HepG2 (cell line): ENCODE results near the gene PURB. TPM values are rescaled to one million over a fixed set of nuclear protein-coding genes. Genes with fewer than 3 reads are reported as not detected.
A peak's percentile ranks its signal among the peaks of the same experiment; 100 is the strongest.

Experiments used
- BCL3 ChIP-seq: sonication (generic); formaldehyde crosslinking; IDR thresholded peaks from 2 replicates; pipeline ENCODE4 v1.5.1; 2020; ENCODE audit warnings: mild to moderate bottlenecking, missing genetic modification reagents, moderate library complexity
- FOXK1 ChIP-seq: sonication (generic); formaldehyde crosslinking; IDR thresholded peaks from 2 replicates; pipeline ENCODE4 v1.4.0; 2020; ENCODE audit warnings: low read depth, missing genetic modification reagents, borderline replicate concordance
- GRHL1 ChIP-seq: sonication (generic); formaldehyde crosslinking; conservative IDR thresholded peaks from 2 replicates; pipeline ENCODE4 v1.8.0; 2022; ENCODE audit warnings: missing genetic modification reagents
- IKZF5 ChIP-seq: IDR thresholded peaks from 2 replicates; pipeline ENCODE4 v1.6.1; 2018; ENCODE audit warnings: missing genetic modification reagents, mild to moderate bottlenecking, missing compliant biosample characterization
- JARID2 ChIP-seq: sonication (generic); formaldehyde crosslinking; IDR thresholded peaks from 2 replicates; pipeline ENCODE4 v1.8.1; 2023; ENCODE audit warnings: missing genetic modification reagents, inconsistent platforms; ENCODE audit not compliant: insufficient replicate concordance
- NBN ChIP-seq: fragments of 450-650 bp; conservative IDR thresholded peaks from 2 replicates; pipeline ENCODE4 v1.6.1; 2017
- ONECUT2 ChIP-seq: sonication (generic); formaldehyde crosslinking; IDR thresholded peaks from 2 replicates; pipeline ENCODE4 v1.4.0; 2020; ENCODE audit warnings: missing genetic modification reagents
- RCOR2 ChIP-seq: IDR thresholded peaks from 2 replicates; pipeline ENCODE4 v1.6.1; 2016; ENCODE audit warnings: missing biosample characterization, missing genetic modification reagents
- ZBTB25 ChIP-seq: IDR thresholded peaks from 2 replicates; pipeline ENCODE4 v1.6.1; 2018; ENCODE audit warnings: missing genetic modification reagents
- ZC3H13 ChIP-seq: sonication (generic); formaldehyde crosslinking; IDR thresholded peaks from 2 replicates; pipeline ENCODE4 v1.8.1; 2023; ENCODE audit warnings: mild to moderate bottlenecking, missing genetic modification reagents, moderate library complexity
- ZFP36L2 ChIP-seq: sonication (generic); formaldehyde crosslinking; IDR thresholded peaks from 2 replicates; pipeline ENCODE4 v1.4.0; 2020; ENCODE audit warnings: missing genetic modification reagents
- ZNF142 ChIP-seq: sonication (generic); formaldehyde crosslinking; IDR thresholded peaks from 2 replicates; pipeline ENCODE4 v1.4.0; 2020; ENCODE audit warnings: missing genetic modification reagents
- ZNF292 ChIP-seq: sonication (generic); formaldehyde crosslinking; IDR thresholded peaks from 2 replicates; pipeline ENCODE4 v1.8.1; 2022; ENCODE audit warnings: mild to moderate bottlenecking, low read depth, missing genetic modification reagents, borderline replicate concordance
- ZNF737 ChIP-seq: sonication (generic); formaldehyde crosslinking; IDR thresholded peaks from 2 replicates; pipeline ENCODE4 v1.5.0; 2020; ENCODE audit warnings: missing genetic modification reagents, mild to moderate bottlenecking, borderline replicate concordance
- polyA plus RNA-seq, 8 experiments: library from polyadenylated mRNA; depleted of rRNA in 3 of 8; stranded (reverse) in 7 of 8; unstranded in 1 of 8; fragments of >200 nt; fragmentation: Illumina TruSeq in 4 of 8; extraction: Trizol in 4 of 8; gene quantifications; 2 replicates each; pipeline versions ENCODE4 v1.2.1 to v1.2.3, GENCODE V29; 2011 to 2016; ENCODE audit warnings: low read depth in 4 of 8, missing spikeins in 1 of 8, mixed read lengths in 1 of 8; ENCODE audit not compliant: insufficient read depth in 1 of 8
- total RNA-seq, 5 experiments: library from RNA; depleted of rRNA; stranded (reverse); fragments of >200 nt; fragmentation: Illumina TruSeq; extraction: Trizol; gene quantifications; 2 replicates each; pipeline ENCODE4 v1.2.3, GENCODE V29; 2016; ENCODE audit warnings: low read depth in 1 of 5

Gene PURB
- total and polyA plus RNA-seq, 2 of the 13 experiments (the other 11 are each of a cell fraction or from before 2014, with no cell fraction given): 2.3 to 4.3 TPM

- TF ChIP-seq ZC3H13 (CRISPR knock-in tag): peak; percentile 94
- no peak for TF ChIP-seq ONECUT2 (CRISPR knock-in tag)
- TF ChIP-seq GRHL1 (CRISPR knock-in tag): no peak
- peak; percentile 47; the same call in 1 of the 2 replicates for TF ChIP-seq ZNF292 (CRISPR knock-in tag)
- no peak for TF ChIP-seq ZFP36L2 (CRISPR knock-in tag)
- TF ChIP-seq RCOR2: no peak
- TF ChIP-seq IKZF5 (CRISPR knock-in tag): no peak; the same call in 1 of the 2 replicates
- peak; percentile 76; the same call in 1 of the 2 replicates for TF ChIP-seq ZBTB25 (CRISPR knock-in tag)
- TF ChIP-seq ZNF737 (CRISPR knock-in tag): no peak
- TF ChIP-seq BCL3 (CRISPR knock-in tag): peak; percentile 74; the same call in 1 of the 2 replicates
- no peak for TF ChIP-seq JARID2 (CRISPR knock-in tag)
- TF ChIP-seq NBN: no peak
- TF ChIP-seq ZNF142 (CRISPR knock-in tag): 0 out of 2 replicates have a peak, but pooled peaks have one; percentile 46
- peak; percentile 73; the same call in 1 of the 2 replicates for TF ChIP-seq FOXK1 (CRISPR knock-in tag)
Observed at GRCh38 chr7:44885394-44886317, at the start of gene PURB (continued).
